T-helper 1 cell treated with Interleukin-12 subunit alpha and Interleukin-12 subunit beta and Interleukin-4 antibody, amounts not matched to agents 30 ng/mL and 1 ng/mL, for 36 hours (primary cell): ENCODE results near the gene UPK1A. TPM values are rescaled to one million over a fixed set of nuclear protein-coding genes. Genes with fewer than 3 reads are reported as not detected.

Experiments
- intact Hi-C: fragments of 100-400 bp; cut with micrococcal nuclease; formaldehyde crosslinking; loops from one replicate; pipeline ENCODE4 v1.15.1; 2024
- total RNA-seq: library from RNA; stranded (reverse); gene quantifications from 2 replicates; pipeline ENCODE4 v1.2.3, GENCODE V29; 2022

UPK1A gene
- total RNA-seq = 0.27 and 0.56 TPM in 2 replicates

- intact Hi-C loops = no loop called here
Observed at GRCh38 chr19:35666251-35666913, at the start of gene UPK1A. Gene UPK1A, plus strand, starts transcription at chr19:35666517. Its CDS starts 296 bp downstream, at chr19:35666813.

GRCh38 chr19:35618857-35619256, 47.5 kb upstream of the UPK1A start:
- intact Hi-C loops = no loop called here

GRCh38 chr19:35619290-35619923, 46.9 kb upstream of the UPK1A start:
- intact Hi-C loops = no loop called here

DNA sequence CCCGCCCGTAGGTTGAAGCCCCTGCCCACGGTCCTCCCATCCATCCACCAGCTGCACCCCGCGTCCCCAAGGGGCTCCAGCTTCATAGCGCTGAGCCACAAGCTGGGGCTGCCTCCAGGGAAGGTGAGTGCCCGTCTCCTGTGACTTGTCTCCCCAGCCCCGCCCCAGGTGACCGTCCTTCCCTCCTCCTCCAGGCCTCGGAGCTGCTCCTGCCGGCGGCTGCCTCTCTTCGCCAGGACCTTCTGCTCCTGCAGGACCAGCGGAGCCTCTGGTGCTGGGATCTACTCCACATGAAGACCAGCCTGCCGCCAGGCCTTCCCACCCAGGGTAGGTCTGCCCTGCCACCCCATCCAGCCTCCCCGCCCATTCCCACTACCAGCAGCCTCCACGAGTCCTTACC, 46.3 kb upstream of the UPK1A start:
- intact Hi-C loops = no loop called here

DNA sequence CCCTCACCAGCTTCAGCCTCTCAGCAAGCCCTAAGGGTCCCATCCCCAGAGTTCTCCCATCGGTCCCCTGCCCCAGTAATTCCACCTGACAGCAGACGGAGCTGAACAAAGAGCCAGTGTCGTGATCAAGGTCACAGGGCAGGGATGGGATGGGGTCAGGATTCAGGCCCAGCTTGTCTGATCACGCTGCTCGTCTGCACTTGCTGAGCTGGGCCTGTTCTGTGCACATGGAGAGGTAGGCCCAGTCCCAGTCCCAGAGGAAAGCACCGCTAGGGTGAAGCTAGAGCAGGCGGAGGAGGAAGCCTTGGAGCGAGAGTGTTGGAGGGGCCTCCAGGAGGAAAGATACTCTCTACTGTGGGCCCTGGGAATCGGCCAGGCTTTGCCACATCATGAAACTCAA, 44.6 kb upstream of the UPK1A start:
- intact Hi-C loops = no loop called here

DNA sequence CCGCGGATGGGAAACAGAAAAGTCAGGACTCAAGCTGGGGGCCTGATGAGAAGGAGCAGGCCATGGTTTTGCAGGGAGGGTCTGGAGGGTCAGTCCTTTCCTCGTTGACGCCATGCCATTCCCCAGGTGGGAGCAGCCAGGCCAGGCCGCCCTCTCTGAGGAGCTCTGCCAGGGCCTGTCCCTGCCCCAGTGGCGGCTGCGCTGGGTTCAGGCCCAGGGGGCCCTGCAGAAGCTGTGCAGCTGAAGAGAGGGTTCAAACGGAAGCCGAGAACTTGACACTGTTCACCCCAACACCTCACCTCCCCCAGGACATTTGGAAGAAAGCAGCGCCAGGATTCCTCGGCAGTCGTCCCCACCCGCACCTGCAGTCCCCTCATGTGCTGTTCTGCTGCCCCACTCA, 43.6 kb upstream of the UPK1A start:
- intact Hi-C loops = no loop called here

- intact Hi-C loops = no loop called here
Observed at GRCh38 chr19:35623327-35624010, 42.8 kb upstream of the UPK1A start.

DNA sequence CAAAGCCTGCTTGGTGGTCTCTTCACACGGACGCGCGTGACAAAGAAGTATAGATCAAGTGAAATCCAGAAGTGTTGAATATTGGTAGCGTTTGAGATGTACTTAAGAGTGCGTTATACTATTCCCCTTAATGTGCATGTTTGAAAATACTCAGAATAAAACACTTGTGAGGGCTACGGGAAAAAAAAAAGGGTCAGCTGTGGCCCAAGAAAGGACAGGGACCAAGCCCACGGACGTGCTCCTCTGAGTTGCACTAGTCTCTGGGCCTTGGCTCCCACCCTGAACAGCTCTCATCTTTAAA, 38.1 kb upstream of the UPK1A start:
- intact Hi-C loops = loop anchor here (1.0 to 5.0 kb wide), 11 partner anchors 16 to 426 kb away; partner anchors contain the start of genes ALKBH6, COX6B1, HAUS5 and KMT2B

DNA sequence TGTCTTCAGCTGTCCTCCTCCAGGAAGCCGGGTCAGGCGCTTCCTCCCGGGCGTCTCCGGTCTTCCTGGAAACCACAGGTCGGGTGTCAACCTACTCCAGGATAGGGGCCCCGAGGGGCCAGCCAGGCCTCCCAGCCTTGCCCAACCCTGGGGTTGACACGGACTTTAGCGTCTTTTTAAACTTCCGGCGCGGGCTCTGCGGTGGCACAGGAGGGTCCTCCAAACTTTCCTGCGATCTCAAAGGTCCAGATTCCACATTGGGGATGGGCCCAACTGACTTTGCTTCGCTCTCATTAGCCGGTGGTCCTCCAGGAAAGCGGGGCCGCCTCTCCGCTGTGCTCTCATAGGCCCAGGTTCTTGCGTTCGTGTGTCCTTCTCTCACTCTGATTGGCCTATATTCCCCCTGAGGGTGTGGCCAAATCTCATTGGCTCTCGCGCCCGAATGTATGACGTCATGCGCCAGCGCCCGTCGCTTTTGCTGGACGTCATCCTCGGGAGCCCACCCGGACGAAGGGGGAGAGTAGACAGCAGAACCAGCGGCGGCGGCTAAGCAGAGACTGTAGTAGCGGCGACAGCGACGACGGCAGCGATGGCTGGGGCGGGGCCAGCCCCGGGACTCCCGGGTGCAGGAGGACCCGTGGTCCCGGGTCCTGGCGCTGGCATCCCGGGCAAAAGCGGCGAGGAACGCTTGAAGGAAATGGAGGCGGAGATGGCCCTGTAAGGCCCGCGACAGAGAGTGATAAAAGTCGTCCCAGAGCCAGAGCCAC, 37.6 kb upstream of the UPK1A start, which contains the start of gene RBM42:
RBM42 (plus strand) TSS at position 472 of the 767 bp plus-strand sequence; CDS start at position 590, 118 bp downstream.
- intact Hi-C loops = loop anchor here (1.0 to 5.0 kb wide), 11 partner anchors 16 to 426 kb away; partner anchors contain the start of genes ALKBH6, COX6B1, HAUS5 and KMT2B

GRCh38 chr19:35629332-35629633, 37.0 kb upstream of the UPK1A start:
- intact Hi-C loops = loop anchor here (5.0 kb wide), 1 partner anchor 88 kb away; the partner anchor contains the start of gene KMT2B

DNA sequence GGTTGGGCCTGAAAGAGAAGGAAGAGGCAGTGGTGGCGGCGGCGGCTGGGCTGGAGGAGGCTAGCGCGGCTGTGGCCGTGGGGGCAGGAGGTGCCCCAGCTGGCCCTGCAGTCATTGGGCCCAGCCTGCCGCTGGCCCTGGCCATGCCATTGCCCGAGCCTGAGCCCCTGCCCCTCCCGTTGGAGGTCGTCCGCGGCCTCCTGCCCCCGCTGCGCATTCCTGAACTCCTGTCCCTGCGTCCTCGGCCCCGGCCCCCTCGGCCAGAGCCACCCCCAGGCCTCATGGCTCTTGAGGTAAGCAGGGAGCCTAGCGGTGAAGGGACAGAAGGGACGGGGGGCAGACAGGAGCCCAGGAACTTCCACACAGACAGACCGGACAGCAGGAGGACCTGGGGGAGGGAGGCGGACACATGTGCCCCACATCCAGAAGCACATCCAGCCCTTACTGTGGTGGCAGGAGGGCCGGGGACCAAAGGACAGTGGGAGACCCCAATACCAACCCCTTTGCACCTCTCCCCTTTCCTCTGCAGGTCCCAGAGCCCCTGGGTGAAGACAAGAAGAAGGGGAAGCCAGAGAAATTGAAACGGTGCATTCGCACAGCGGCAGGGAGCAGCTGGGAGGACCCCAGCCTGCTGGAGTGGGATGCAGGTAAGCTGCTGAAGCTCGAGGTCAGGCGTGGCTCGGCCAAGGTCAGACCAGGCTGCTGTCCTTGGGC, 32.4 kb upstream of the UPK1A start:
- intact Hi-C loops = no loop called here

GRCh38 chr19:35636651-35637050, 29.7 kb upstream of the UPK1A start:
- intact Hi-C loops = no loop called here

GRCh38 chr19:35637165-35637564, 29.2 kb upstream of the UPK1A start:
- intact Hi-C loops = no loop called here

- intact Hi-C loops = no loop called here
Observed at GRCh38 chr19:35639321-35639639, 27.0 kb upstream of the UPK1A start.

DNA sequence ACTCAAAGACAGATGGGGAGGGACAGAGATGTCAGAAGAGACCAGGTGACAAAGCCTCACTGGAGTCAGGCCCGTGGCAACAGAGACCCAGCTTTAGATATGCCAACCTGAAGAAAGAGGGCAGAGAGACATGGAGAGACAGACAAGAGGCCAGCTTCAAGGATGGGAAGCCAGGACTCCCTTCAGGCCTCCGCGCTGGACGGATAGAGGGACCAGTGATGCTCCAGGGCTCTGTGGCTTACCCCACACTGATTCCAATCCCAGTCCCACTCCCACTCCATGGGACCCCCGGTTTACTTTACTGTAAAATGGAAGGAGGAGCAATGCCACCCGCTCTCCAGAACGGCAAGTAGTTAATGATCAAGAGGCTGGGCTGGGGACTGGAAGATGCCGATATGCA, 26.5 kb upstream of the UPK1A start:
- intact Hi-C loops = loop anchor here (5.0 to 10.0 kb wide), 2 partner anchors 428 to 575 kb away; partner anchors contain the start of genes ZNF146 and ZNF565

GRCh38 chr19:35641515-35642151, 24.7 kb upstream of the UPK1A start, which contains the start of gene ETV2:
Gene ETV2, plus strand, starts transcription at chr19:35641745. Its CDS starts 716 bp downstream, at chr19:35642461.
- intact Hi-C loops = loop anchor here (5.0 to 10.0 kb wide), 2 partner anchors 429 to 573 kb away; partner anchors contain the start of genes ZNF146 and ZNF565

DNA sequence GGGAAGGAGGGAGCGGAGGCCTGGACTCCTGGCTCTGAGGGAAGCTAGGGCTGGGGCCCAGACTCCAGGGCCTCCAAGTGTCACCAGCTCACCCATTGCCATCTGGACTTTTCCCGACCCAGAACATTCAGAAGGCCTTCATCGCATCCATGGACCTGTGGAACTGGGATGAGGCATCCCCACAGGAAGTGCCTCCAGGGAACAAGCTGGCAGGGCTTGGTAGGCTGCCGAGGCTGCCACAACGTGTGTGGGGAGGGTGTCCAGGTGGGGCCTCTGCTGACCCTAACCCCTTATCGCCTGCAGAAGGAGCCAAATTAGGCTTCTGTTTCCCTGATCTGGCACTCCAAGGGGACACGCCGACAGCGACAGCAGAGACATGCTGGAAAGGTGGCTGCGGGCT, 24.0 kb upstream of the UPK1A start:
- intact Hi-C loops = loop anchor here (5.0 to 10.0 kb wide), 2 partner anchors 430 to 572 kb away; partner anchors contain the start of genes ZNF146 and ZNF565

DNA sequence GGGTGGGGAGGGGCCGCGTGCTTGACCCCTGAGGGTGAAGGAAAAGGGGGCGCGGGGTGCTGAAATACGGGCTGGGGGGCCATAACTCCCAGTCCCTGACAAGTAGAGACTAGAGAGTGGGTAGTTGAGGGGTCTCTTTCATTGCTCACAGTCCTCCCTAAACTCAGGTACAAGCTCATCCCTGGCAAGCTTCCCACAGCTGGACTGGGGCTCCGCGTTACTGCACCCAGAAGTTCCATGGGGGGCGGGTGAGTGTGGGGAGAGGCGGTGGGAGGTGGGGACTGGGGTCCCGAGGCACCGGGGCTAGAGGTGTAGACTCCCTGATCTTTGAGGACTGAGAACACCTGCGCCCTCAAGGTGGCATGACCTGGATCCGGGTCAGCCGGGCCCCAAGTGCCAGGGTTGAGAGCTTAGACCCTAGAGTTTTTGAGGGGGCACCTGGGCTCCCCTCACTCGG, 23.5 kb upstream of the UPK1A start:
- intact Hi-C loops = loop anchor here (5.0 to 10.0 kb wide), 2 partner anchors 431 to 572 kb away; partner anchors contain the start of genes ZNF146 and ZNF565

- intact Hi-C loops = loop anchor here (1.0 to 10.0 kb wide), 14 partner anchors 15 to 571 kb away; partner anchors contain the start of genes ARHGAP33, HAUS5, HCST and LIN37
Observed at GRCh38 chr19:35643255-35644205, 22.8 kb upstream of the UPK1A start.
